ENCODE results near the gene MED25. TPM values are rescaled to one million over a fixed set of nuclear protein-coding genes. Genes with fewer than 3 reads are reported as not detected.
A peak's percentile ranks its signal among the peaks of the same experiment; 100 is the strongest.
"Not testable (repeated sequence)": the region's sequence is repeated elsewhere in the genome, so short reads cannot be mapped to it uniquely, and the experiment has no call there.

MED25 gene
- total and polyA plus RNA-seq, 2 experiments from 2014 or later, result 29.6 to 83.9 TPM

DNA sequence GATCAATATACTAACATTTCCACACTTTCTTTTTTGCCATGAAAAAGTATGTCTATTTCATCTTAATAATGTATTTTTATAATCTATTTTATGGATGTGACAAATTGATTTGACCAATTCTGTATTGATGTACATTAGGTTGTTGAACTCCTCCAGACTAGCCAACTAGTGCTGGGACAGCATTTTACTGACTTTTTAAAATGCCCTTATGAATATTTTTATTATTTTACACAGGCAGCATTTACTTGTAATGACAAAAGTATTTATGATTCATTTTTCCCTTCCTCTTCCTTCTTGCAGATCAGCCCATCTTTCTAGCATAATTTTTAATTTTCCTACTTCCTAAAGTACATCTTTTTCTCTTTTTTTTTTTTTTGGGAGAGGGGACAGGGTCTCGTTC, 4.1 kb upstream of the MED25 start:
- H3K27ac ChIP-seq, result peak overlapping the region; percentile 25

DNA sequence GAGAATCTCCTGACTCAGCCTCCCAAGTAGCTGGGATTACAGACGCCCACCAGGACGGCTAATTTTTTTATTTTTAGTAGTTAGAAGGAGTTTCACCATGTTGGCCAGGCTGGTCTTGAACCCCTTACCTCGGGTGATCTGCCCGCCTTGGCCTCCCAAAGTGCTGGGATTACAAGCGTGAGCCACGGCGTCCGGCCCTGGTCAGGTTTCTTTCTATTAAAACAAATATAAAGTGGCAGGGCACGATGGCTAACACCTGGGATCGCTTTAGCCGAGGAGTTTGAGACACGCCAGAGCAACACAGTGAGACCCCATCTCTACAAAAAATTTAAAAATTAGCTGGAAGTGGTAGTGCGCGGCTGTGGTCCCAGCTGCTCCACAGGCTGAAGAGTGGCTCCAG, 1.5 kb upstream of the MED25 start:
- no peaks in the 10 kb centered on the region for H3K9me2 ChIP-seq (replicated peaks; ENCODE audit: insufficient read depth)
- H3K27ac ChIP-seq, result peak overlapping the region; percentile 71
- peaks cover 31% of the 10 kb centered on the region for H3K79me2 ChIP-seq
- no peak for DNase-seq (ENCODE audit: low spot score)
- H3K9me3 ChIP-seq (ENCODE audit: low read depth), result no peaks in the 10 kb centered on the region
- WGBS (ENCODE audit: low lambda C conversion rate, missing lambda C conversion rate), result 72% methylated on average over 14 of the region's 14 CpGs
- H3K4me1 ChIP-seq (ENCODE audit: insufficient read depth), result peaks cover 19% of the 10 kb centered on the region
- TF ChIP-seq, protein P1, sequence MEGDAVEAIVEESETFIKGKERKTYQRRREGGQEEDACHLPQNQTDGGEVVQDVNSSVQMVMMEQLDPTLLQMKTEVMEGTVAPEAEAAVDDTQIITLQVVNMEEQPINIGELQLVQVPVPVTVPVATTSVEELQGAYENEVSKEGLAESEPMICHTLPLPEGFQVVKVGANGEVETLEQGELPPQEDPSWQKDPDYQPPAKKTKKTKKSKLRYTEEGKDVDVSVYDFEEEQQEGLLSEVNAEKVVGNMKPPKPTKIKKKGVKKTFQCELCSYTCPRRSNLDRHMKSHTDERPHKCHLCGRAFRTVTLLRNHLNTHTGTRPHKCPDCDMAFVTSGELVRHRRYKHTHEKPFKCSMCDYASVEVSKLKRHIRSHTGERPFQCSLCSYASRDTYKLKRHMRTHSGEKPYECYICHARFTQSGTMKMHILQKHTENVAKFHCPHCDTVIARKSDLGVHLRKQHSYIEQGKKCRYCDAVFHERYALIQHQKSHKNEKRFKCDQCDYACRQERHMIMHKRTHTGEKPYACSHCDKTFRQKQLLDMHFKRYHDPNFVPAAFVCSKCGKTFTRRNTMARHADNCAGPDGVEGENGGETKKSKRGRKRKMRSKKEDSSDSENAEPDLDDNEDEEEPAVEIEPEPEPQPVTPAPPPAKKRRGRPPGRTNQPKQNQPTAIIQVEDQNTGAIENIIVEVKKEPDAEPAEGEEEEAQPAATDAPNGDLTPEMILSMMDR (IDR thresholded peaks at IDR 0.05; ENCODE audit: poor library complexity), result no peak
- TF ChIP-seq EZH2 (IDR thresholded peaks at IDR 0.05; ENCODE audit: borderline replicate concordance) (no peak), EZH2phosphoT487 (IDR thresholded peaks at IDR 0.05; ENCODE audit: low read depth, severe bottlenecking, unreplicated experiment) (no peak)
- peak overlapping the region; percentile 73 for H3K4me2 ChIP-seq
- no peaks in the 10 kb centered on the region for H3K36me3 ChIP-seq (replicated peaks; ENCODE audit: insufficient read depth, low read depth)
- no peak overlapping the region for H3K4me3 ChIP-seq
- H2AFZ ChIP-seq, result peak overlapping the region; percentile 0
- no peaks in the 10 kb centered on the region for H4K20me1 ChIP-seq (ENCODE audit: insufficient read depth, poor library complexity, severe bottlenecking)
- H3K27me3 ChIP-seq, result no peaks in the 10 kb centered on the region

More for the DNA sequence above, 4.1 kb upstream of the MED25 start:
- H3K79me2 ChIP-seq, result peaks cover 8% of the 10 kb centered on the region
- no peaks in the 10 kb centered on the region for H3K9me3 ChIP-seq (ENCODE audit: low read depth)
- no peaks in the 10 kb centered on the region for H3K27me3 ChIP-seq
- H2AFZ ChIP-seq, result peak overlapping the region; percentile 5
- H3K9me2 ChIP-seq (replicated peaks; ENCODE audit: insufficient read depth), result no peaks in the 10 kb centered on the region
- H4K20me1 ChIP-seq (ENCODE audit: insufficient read depth, poor library complexity, severe bottlenecking), result no peaks in the 10 kb centered on the region
- no peak overlapping the region for H3K4me3 ChIP-seq
- H3K4me2 ChIP-seq, result peak overlapping the region; percentile 86
- WGBS (ENCODE audit: low lambda C conversion rate, missing lambda C conversion rate), result 75% methylated on average over 1 of the region's 1 CpG
- no peak for DNase-seq (ENCODE audit: low spot score)
- no peaks in the 10 kb centered on the region for H3K36me3 ChIP-seq (replicated peaks; ENCODE audit: insufficient read depth, low read depth)
- peaks cover 12% of the 10 kb centered on the region for H3K4me1 ChIP-seq (ENCODE audit: insufficient read depth)
- TF ChIP-seq EZH2phosphoT487 (IDR thresholded peaks at IDR 0.05; ENCODE audit: low read depth, severe bottlenecking, unreplicated experiment) (no peak), EZH2 (IDR thresholded peaks at IDR 0.05; ENCODE audit: borderline replicate concordance) (no peak)
- TF ChIP-seq, protein P1 (IDR thresholded peaks at IDR 0.05; ENCODE audit: poor library complexity), result no peak

DNA sequence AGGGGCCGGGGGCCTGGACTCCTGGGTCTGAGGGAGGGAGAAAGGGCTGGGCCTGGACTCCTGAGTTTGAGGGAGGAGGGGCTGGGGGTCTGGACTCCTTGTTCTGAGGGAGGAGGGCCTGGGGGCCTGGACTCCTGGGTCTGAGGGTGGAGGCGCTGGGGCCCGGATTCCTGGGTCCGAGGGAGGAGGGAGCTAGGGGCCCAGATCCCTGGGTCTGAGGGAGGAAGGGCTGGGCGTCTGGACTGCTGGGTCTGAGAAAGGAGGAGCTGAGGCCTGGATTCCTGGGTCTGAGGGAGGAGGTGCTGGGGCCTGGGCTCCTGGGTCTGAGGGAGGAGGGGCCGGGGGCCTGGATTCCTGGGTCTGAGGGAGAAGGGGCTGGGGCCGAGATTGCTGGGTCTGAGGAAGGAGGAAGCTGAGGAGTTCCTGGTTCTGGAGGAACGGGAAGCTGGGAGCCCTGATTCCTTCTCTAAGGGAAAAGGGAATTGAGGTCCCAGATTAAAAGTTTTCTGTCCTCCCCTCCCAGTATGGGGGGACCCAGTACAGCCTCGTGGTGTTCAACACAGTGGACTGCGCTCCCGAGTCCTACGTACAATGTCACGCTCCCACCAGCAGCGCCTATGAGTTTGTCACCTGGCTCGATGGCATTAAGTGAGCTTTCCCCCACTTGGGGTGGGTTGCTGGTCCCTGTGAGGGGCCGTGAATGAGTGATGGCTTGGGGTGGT, 721 bp downstream of the MED25 start:
- H3K36me3 ChIP-seq (replicated peaks; ENCODE audit: insufficient read depth, low read depth), result no peaks in the 10 kb centered on the region
- H3K9me2 ChIP-seq (replicated peaks; ENCODE audit: insufficient read depth), result no peaks in the 10 kb centered on the region
- H3K27ac ChIP-seq, result peak overlapping the region; percentile 97
- DNase-seq (ENCODE audit: low spot score), result peak; percentile 67
- peaks cover 9% of the 10 kb centered on the region for H4K20me1 ChIP-seq (ENCODE audit: insufficient read depth, poor library complexity, severe bottlenecking)
- H3K27me3 ChIP-seq, result no peaks in the 10 kb centered on the region
- peaks cover 52% of the 10 kb centered on the region for H3K79me2 ChIP-seq
- H3K4me2 ChIP-seq, result peak overlapping the region; percentile 73
- no peak for TF ChIP-seq EZH2 (IDR thresholded peaks at IDR 0.05; ENCODE audit: borderline replicate concordance)
- TF ChIP-seq, protein P1 (IDR thresholded peaks at IDR 0.05; ENCODE audit: poor library complexity), result no peak
- TF ChIP-seq EZH2phosphoT487 (IDR thresholded peaks at IDR 0.05; ENCODE audit: low read depth, severe bottlenecking, unreplicated experiment), result no peak
- H3K4me1 ChIP-seq (ENCODE audit: insufficient read depth), result peaks cover 19% of the 10 kb centered on the region
- peak overlapping the region; percentile 66 for H3K4me3 ChIP-seq
- peak overlapping the region; percentile 85 for H2AFZ ChIP-seq
- WGBS (ENCODE audit: low lambda C conversion rate, missing lambda C conversion rate), result 46% methylated on average over 11 of the region's 16 CpGs
- H3K9me3 ChIP-seq (ENCODE audit: low read depth), result no peaks in the 10 kb centered on the region

- H3K36me3 ChIP-seq (replicated peaks; ENCODE audit: insufficient read depth, low read depth); DNase-seq (ENCODE audit: low spot score); H2AFZ ChIP-seq; H4K20me1 ChIP-seq (ENCODE audit: insufficient read depth, poor library complexity, severe bottlenecking); H3K27me3 ChIP-seq; H3K9me2 ChIP-seq (replicated peaks; ENCODE audit: insufficient read depth); H3K9me3 ChIP-seq (ENCODE audit: low read depth): not testable (repeated sequence)
- Histone ChIP-seq H3K79me2 (peaks cover 60% of the 10 kb centered on the region), H3K27ac (peak overlapping the region; percentile 97), H3K4me2 (peak overlapping the region; percentile 73), H3K4me1 (ENCODE audit: insufficient read depth) (peaks cover 19% of the 10 kb centered on the region), H3K4me3 (peak overlapping the region; percentile 66)
- 76% methylated on average over 7 of the region's 7 CpGs for WGBS (ENCODE audit: low lambda C conversion rate, missing lambda C conversion rate)
These were observed 1.5 kb downstream of the MED25 start for GRCh38 chr19:49819452-49820115.

Data from hepatocyte (in vitro differentiated cells).